ENCODE results near the gene GNB1L.
A peak's percentile ranks its signal among the peaks of the same experiment; 100 is the strongest.

GNB1L gene

GRCh38 chr22:19786959-19787848, 67.5 kb downstream of the GNB1L start:
- Histone ChIP-seq H3K36me3 (ENCODE audit: control insufficient read depth in 1 of 2, insufficient read depth in 2 of 2, low read length in 2 of 2) (peaks cover 11 to 14% of the 10 kb centered on the region in 2 experiments), H3K9me3 (ENCODE audit: insufficient read depth, low read depth, low read length) (peaks cover 2% of the 10 kb centered on the region), H3K18ac (ENCODE audit: low read length) (no peak overlapping the region), H4K8ac (ENCODE audit: low read depth, low read length) (no peak overlapping the region), H3K14ac (ENCODE audit: low read length) (no peak overlapping the region), H3K4me1 (ENCODE audit: control insufficient read depth in 1 of 2, insufficient read depth in 2 of 2, low read length in 2 of 2) (no peaks in the 10 kb centered on the region), H2BK120ac (ENCODE audit: insufficient read depth, low read length, poor library complexity) (no peak overlapping the region), H3K23ac (ENCODE audit: low read length) (no peak overlapping the region), H4K12ac (ENCODE audit: low read depth, low read length) (no peak overlapping the region), H3K79me1 (ENCODE audit: low read length) (no peaks in the 10 kb centered on the region), H2AFZ (ENCODE audit: insufficient read depth, low read length, poor library complexity) (no peak overlapping the region), H3K27ac (ENCODE audit: low read depth, low read length) (no peak overlapping the region), H4K91ac (ENCODE audit: low read depth, low read length) (no peak overlapping the region), H2BK5ac (ENCODE audit: low read depth, low read length, poor library complexity) (no peak overlapping the region), H3K79me2 (ENCODE audit: control insufficient read depth, insufficient read depth, low read length, poor library complexity) (no peaks in the 10 kb centered on the region), H3K27me3 (ENCODE audit: insufficient read depth, low read length) (no peaks in the 10 kb centered on the region), H2AK5ac (ENCODE audit: low read length) (no peak overlapping the region), H2BK12ac (ENCODE audit: low read length) (no peak overlapping the region), H3K9ac (ENCODE audit: low read length) (no peak overlapping the region), H3K4me2 (ENCODE audit: low read length) (no peak overlapping the region), H3K4ac (ENCODE audit: low read depth, low read length) (no peak overlapping the region), H3K4me3 (ENCODE audit: low read depth, low read length) (no peak overlapping the region)
- no CpG with 5 or more reads among the region's 28 CpGs for WGBS (ENCODE audit: extremely low coverage, insufficient coverage, insufficient read length)
- DNase-seq, result no peak

- no peak overlapping the region for H3K4me2 ChIP-seq (ENCODE audit: low read length)
- no peak overlapping the region for H3K9ac ChIP-seq (ENCODE audit: low read length)
- no peak overlapping the region for H4K91ac ChIP-seq (ENCODE audit: low read depth, low read length)
- H2BK120ac ChIP-seq (ENCODE audit: insufficient read depth, low read length, poor library complexity), result no peak overlapping the region
- H3K4me3 ChIP-seq (ENCODE audit: low read depth, low read length), result peak overlapping the region; percentile 13
- no peak overlapping the region for H3K18ac ChIP-seq (ENCODE audit: low read length)
- no peak overlapping the region for H2AFZ ChIP-seq (ENCODE audit: insufficient read depth, low read length, poor library complexity)
- H2BK12ac ChIP-seq (ENCODE audit: low read length), result no peak overlapping the region
- H2BK5ac ChIP-seq (ENCODE audit: low read depth, low read length, poor library complexity), result no peak overlapping the region
- no CpG with 5 or more reads among the region's 6 CpGs for WGBS (ENCODE audit: extremely low coverage, insufficient coverage, insufficient read length)
- no peak overlapping the region for H3K4ac ChIP-seq (ENCODE audit: low read depth, low read length)
- no peak overlapping the region for H3K27ac ChIP-seq (ENCODE audit: low read depth, low read length)
- peaks cover 2% of the 10 kb centered on the region for H3K9me3 ChIP-seq (ENCODE audit: insufficient read depth, low read depth, low read length)
- H3K79me1 ChIP-seq (ENCODE audit: low read length), result no peaks in the 10 kb centered on the region
- H4K8ac ChIP-seq (ENCODE audit: low read depth, low read length), result no peak overlapping the region
- no peaks in the 10 kb centered on the region for H3K4me1 ChIP-seq (ENCODE audit: control insufficient read depth in 1 of 2, insufficient read depth in 2 of 2, low read length in 2 of 2)
- no peaks in the 10 kb centered on the region for H3K27me3 ChIP-seq (ENCODE audit: insufficient read depth, low read length)
- no peak for DNase-seq
- no peak overlapping the region for H3K14ac ChIP-seq (ENCODE audit: low read length)
- H3K79me2 ChIP-seq (ENCODE audit: control insufficient read depth, insufficient read depth, low read length, poor library complexity), result no peaks in the 10 kb centered on the region
- H3K23ac ChIP-seq (ENCODE audit: low read length), result no peak overlapping the region
- no peak overlapping the region for H2AK5ac ChIP-seq (ENCODE audit: low read length)
- peaks cover 11 to 14% of the 10 kb centered on the region in 2 experiments for H3K36me3 ChIP-seq (ENCODE audit: control insufficient read depth in 1 of 2, insufficient read depth in 2 of 2, low read length in 2 of 2)
- no peak overlapping the region for H4K12ac ChIP-seq (ENCODE audit: low read depth, low read length)
These were observed 68.4 kb downstream of the GNB1L start for GRCh38 chr22:19786264-19786585.

GRCh38 chr22:19785461-19786263, 69.0 kb downstream of the GNB1L start:
- no peak overlapping the region for H2AFZ ChIP-seq (ENCODE audit: insufficient read depth, low read length, poor library complexity)
- H3K27ac ChIP-seq (ENCODE audit: low read depth, low read length), result no peak overlapping the region
- no peak overlapping the region for H3K14ac ChIP-seq (ENCODE audit: low read length)
- no peak overlapping the region for H2BK5ac ChIP-seq (ENCODE audit: low read depth, low read length, poor library complexity)
- H3K79me1 ChIP-seq (ENCODE audit: low read length), result no peaks in the 10 kb centered on the region
- no peaks in the 10 kb centered on the region for H3K27me3 ChIP-seq (ENCODE audit: insufficient read depth, low read length)
- H3K4me2 ChIP-seq (ENCODE audit: low read length), result no peak overlapping the region
- H2BK120ac ChIP-seq (ENCODE audit: insufficient read depth, low read length, poor library complexity), result no peak overlapping the region
- H3K4me3 ChIP-seq (ENCODE audit: low read depth, low read length), result no peak overlapping the region
- no peak for DNase-seq
- H4K12ac ChIP-seq (ENCODE audit: low read depth, low read length), result no peak overlapping the region
- no CpG with 5 or more reads among the region's 22 CpGs for WGBS (ENCODE audit: extremely low coverage, insufficient coverage, insufficient read length)
- H2BK12ac ChIP-seq (ENCODE audit: low read length), result no peak overlapping the region
- no peaks in the 10 kb centered on the region for H3K79me2 ChIP-seq (ENCODE audit: control insufficient read depth, insufficient read depth, low read length, poor library complexity)
- H4K8ac ChIP-seq (ENCODE audit: low read depth, low read length), result no peak overlapping the region
- no peak overlapping the region for H4K91ac ChIP-seq (ENCODE audit: low read depth, low read length)
- no peak overlapping the region for H3K9ac ChIP-seq (ENCODE audit: low read length)
- no peaks in the 10 kb centered on the region for H3K4me1 ChIP-seq (ENCODE audit: control insufficient read depth in 1 of 2, insufficient read depth in 2 of 2, low read length in 2 of 2)
- H3K23ac ChIP-seq (ENCODE audit: low read length), result no peak overlapping the region
- H3K36me3 ChIP-seq (ENCODE audit: control insufficient read depth in 1 of 2, insufficient read depth in 2 of 2, low read length in 2 of 2), result peaks cover 11 to 14% of the 10 kb centered on the region in 2 experiments
- H2AK5ac ChIP-seq (ENCODE audit: low read length), result no peak overlapping the region
- peaks cover 2% of the 10 kb centered on the region for H3K9me3 ChIP-seq (ENCODE audit: insufficient read depth, low read depth, low read length)
- no peak overlapping the region for H3K18ac ChIP-seq (ENCODE audit: low read length)
- H3K4ac ChIP-seq (ENCODE audit: low read depth, low read length), result no peak overlapping the region

GRCh38 chr22:19784384-19785175, 70.1 kb downstream of the GNB1L start:
- no CpG with 5 or more reads among the region's 33 CpGs for WGBS (ENCODE audit: extremely low coverage, insufficient coverage, insufficient read length)
- Histone ChIP-seq H3K79me2 (ENCODE audit: control insufficient read depth, insufficient read depth, low read length, poor library complexity) (no peaks in the 10 kb centered on the region), H3K4ac (ENCODE audit: low read depth, low read length) (no peak overlapping the region), H3K18ac (ENCODE audit: low read length) (no peak overlapping the region), H3K27me3 (ENCODE audit: insufficient read depth, low read length) (no peaks in the 10 kb centered on the region), H2BK5ac (ENCODE audit: low read depth, low read length, poor library complexity) (no peak overlapping the region), H4K12ac (ENCODE audit: low read depth, low read length) (no peak overlapping the region), H3K27ac (ENCODE audit: low read depth, low read length) (no peak overlapping the region), H3K23ac (ENCODE audit: low read length) (no peak overlapping the region), H2BK12ac (ENCODE audit: low read length) (no peak overlapping the region), H3K9me3 (ENCODE audit: insufficient read depth, low read depth, low read length) (peaks cover 2% of the 10 kb centered on the region), H4K91ac (ENCODE audit: low read depth, low read length) (no peak overlapping the region), H3K9ac (ENCODE audit: low read length) (no peak overlapping the region), H3K4me3 (ENCODE audit: low read depth, low read length) (no peak overlapping the region), H4K8ac (ENCODE audit: low read depth, low read length) (no peak overlapping the region), H3K14ac (ENCODE audit: low read length) (no peak overlapping the region), H3K4me2 (ENCODE audit: low read length) (no peak overlapping the region), H3K4me1 (ENCODE audit: control insufficient read depth in 1 of 2, insufficient read depth in 2 of 2, low read length in 2 of 2) (no peaks in the 10 kb centered on the region), H3K79me1 (ENCODE audit: low read length) (no peaks in the 10 kb centered on the region), H3K36me3 (ENCODE audit: control insufficient read depth in 1 of 2, insufficient read depth in 2 of 2, low read length in 2 of 2) (peaks cover 11 to 13% of the 10 kb centered on the region in 2 experiments), H2AFZ (ENCODE audit: insufficient read depth, low read length, poor library complexity) (no peak overlapping the region), H2BK120ac (ENCODE audit: insufficient read depth, low read length, poor library complexity) (no peak overlapping the region), H2AK5ac (ENCODE audit: low read length) (no peak overlapping the region)
- DNase-seq, result no peak

Data from trophoblast cell (in vitro differentiated cells and primary cell).